HG03175 (cell line): ENCODE results near the gene MATN4.

Experiments
- ATAC-seq: cut with Tn5 transposase; IDR thresholded peaks from one replicate; pipeline ENCODE4 v1.9.1; 2021; ENCODE audit warnings: mild to moderate bottlenecking, moderate library complexity; ENCODE audit not compliant: unreplicated experiment

MATN4 gene

DNA sequence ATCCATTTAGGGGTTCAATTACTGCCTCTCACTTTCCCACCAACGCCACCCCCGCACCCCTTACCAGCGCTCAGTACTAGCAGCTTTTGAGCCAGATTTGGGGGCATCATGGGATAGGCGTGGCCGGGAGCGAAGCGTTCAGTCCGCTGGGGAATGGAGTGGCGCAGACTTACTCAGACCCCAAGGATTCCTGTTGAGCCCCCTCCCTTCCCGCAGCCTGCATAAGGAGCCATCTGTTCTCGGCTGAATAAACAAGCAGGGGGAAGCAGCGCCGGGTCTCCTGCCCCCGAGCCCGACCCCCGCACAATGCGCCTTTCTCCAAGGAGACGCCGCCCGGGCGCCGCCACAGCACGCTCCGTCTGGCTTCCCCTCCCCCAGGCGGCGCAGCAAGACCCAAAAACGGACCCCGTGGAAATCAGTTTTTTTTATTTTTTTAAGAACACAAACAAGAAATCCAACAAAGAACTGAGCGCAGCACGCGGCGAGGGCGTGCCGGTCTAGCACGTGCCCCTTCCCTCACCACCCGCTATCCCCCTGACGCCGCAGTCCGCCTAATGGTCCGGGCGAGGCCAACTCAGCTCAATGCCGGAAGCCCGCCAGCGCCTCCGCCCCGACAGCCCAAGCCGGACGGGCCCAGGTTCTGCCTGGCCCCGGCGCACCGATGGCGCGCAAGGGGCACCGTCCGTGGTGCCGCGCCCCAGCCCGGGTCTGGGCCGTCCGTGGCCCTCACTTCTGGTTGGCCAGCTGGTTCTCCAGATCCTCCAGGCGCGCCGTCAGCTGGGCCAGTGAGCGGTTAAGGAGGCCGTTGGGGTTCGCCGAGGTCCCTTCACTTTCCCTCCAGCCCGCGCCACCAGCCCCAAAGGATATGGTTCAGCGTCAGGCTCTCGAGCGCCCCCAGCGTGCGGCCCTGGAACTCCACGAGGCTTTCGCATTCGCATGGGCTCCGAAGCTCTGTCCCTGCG is 14.8 kb downstream of the MATN4 start:
- peak; percentile 62 for ATAC-seq

DNA sequence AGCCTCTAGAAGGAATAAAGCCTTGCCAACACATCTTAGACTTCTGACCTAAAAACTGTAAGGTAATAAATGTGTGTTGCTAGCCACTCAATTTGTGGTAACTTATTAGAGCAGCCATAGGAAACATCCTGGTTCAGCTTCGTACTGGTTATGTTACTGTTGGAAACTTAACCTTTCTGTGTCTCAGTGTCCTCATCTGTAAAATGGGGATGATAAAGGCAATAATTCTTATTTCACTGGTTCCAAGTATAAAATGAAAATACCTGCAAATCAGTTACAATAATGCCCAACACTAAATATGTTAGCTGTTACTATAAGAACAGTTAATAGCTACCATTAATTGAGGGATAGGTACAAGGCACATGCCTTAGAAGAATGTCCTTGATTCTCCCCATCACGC is 15.8 kb downstream of the MATN4 start:
- no peak for ATAC-seq

- ATAC-seq: no peak
Observed at GRCh38 chr20:45291526-45291925, 16.6 kb downstream of the MATN4 start.

DNA sequence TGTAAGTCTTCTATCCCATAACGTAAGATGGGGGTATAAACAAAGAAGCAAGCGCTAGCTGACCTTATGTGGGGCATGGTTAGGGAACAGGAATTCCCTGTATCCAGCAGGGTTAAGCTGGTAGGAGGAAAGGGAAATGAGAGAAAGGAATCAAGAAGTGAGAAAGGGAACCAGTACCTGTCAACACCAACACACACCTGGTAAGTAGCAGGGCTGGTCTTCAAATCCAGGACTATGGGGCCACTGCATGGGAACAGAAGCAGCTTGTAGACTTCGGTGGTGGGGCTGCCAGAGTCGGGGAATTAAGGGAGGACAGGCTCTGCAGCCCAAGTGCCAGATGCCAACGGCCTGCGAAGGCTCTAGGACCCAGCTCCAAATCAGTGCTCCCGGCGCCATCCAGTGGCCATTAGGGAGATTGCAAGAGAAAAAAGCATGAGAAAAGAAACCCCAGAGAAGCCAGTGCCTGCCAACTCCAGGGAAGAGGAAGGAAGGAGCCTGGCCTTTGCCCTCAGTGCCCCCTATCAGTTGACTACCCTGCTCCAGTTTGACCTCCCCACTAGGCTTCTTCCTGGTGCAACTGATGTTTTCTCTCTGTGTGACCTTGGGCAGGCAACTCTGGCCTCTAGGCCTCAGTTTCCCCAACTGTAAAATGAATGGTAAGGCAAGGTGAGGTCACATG is 17.3 kb downstream of the MATN4 start:
- ATAC-seq: peak; percentile 50

DNA sequence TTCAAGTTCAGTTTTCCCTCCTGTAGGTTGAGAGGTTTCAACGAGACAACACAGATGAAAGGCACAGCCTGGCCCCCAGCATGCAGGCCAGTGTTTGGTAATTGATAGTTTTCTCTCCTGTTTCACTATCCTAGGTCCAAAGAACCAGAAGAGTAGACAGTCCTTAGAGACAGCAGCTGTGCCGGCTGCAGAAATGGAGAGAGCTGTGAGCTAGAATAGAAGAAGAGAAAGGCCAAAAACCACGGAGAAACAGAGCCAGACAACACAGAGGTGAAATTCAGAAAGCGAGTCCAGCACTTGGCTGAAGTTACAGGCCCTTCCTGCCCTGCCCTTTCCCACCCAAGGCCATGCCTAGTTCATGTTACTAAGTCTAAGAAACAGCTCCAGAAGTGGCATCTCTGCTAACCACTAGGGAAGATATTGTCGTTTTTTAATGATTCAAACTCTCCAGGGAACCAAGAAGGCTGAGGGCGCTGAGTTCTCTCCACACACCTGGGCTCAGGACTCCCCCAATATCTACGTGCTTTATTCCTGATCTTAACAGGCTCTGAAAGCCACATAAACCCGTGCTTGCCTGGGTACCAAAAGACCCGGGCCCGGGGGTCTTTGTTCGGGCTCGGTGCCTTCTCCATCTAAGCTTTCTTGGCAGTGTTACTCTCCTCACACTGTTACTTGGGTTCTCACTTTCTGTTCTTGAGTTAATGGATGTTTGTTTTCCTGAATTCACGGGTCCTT is 18.0 kb downstream of the MATN4 start:
- ATAC-seq: no peak

DNA sequence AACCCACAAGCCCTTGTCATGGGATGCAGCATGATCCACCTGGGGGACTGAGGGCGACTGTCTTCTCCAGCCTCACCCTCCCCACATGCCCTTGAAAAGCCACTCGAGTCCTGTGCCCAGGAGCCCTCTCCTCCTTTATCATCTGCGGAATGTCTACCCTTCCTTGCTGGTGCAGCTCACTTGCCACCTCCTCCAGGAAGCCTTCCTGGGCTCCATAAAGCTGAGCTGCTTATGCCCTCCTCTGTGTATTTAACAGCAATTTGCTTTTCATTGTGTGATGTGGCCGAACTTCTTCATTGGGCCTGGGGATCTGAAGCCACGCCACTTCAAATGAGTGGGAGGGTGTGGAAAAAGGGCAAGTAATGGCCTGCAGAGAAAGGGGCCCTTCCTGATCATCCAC is 19.2 kb downstream of the MATN4 start:
- no peak for ATAC-seq

- ATAC-seq: no peak
Observed at GRCh38 chr20:45288376-45288775, 19.7 kb downstream of the MATN4 start.

GRCh38 chr20:45283551-45284057 is 24.5 kb downstream of the MATN4 start:
- ATAC-seq: no peak

- no peak for ATAC-seq
Observed at GRCh38 chr20:45282700-45283550, 25.2 kb downstream of the MATN4 start.

GRCh38 chr20:45279992-45280391 is 28.1 kb downstream of the MATN4 start:
- ATAC-seq: no peak

DNA sequence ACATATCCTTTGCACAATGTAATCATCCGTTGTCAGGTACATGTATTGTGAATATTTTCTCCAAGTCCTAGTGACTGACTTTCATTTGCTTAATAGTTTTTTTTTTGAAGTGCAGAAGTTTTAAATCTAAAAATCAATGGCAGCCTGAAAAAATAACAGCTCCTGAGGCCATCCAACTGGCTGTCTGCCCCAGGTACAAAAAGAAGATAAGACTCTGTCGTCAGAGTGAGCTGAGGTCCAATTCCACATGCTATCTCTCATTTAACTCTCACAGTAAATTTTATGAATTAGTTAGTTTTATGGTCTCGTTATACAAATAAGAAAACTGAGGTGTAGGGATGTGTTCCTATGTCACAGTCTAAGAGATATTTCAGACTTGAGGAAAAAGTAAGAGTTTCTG is 32.8 kb downstream of the MATN4 start:
- no peak for ATAC-seq

DNA sequence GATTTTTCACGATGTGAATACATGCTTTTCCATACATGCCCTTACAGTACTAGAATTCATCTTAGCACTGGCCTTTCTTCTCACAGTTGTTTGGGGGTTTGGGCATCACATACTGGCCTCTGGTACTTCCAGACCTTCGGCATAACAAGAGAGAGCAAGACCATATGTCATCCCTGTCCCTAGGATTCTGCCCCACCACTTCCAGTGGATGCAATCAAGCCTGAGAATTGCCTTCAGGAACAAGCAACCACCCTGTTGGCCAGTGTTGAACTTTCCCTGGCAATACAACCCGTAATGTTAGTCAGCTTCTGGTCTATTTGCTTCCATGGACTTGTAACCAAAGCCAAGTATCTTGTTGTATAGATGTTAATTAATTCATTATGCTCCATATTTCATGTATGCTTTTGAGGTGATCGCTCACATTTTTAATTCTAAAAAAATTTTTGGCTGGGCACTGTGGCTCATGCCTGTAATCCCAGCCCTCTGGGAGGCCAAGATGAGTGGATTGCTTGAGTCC is 38.3 kb downstream of the MATN4 start:
- no peak for ATAC-seq

DNA sequence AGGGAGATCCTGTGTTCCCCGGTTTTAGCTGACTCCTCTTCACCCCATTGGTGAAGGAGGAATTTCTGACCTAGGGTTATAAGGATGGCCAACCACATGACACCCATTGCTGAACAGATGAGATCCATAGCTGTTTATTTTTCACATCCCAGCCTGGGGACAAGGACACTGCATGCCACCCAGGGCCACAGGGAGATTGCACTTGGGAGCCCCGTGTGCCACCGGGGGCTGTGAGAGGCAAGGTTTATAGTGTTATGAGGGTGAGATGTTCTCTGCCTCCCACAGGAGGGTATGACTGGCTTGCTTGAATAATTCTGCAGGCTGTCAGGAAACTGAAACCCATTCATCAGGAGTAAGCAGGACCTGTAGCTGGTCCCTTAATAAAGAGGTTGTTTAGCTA is 39.0 kb downstream of the MATN4 start:
- no peak for ATAC-seq

GRCh38 chr20:45268531-45268930 is 39.6 kb downstream of the MATN4 start:
- ATAC-seq: no peak

DNA sequence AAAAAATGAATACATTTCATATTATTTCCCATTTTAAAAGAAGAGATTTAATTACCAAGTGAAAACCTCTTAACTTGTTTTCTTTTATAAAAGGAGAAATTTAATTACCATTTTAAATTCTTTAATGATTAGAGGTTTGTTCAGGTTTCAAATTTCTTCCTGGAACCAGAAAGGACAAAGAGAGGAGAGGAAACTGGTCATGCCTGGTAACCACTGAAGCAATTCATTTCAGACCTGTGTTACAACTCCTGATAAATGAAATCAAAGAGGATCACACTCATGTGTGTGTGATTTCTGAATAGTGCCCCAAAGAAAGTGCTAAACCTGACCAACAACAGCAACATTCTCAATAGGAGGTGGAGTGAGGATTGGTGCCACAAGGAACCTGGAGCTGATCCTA is 41.1 kb downstream of the MATN4 start:
- ATAC-seq: no peak

GRCh38 chr20:45263556-45264266 is 44.4 kb downstream of the MATN4 start:
- ATAC-seq: no peak

GRCh38 chr20:45258664-45259063 is 49.4 kb downstream of the MATN4 start:
- ATAC-seq: no peak

- no peak for ATAC-seq
Observed at GRCh38 chr20:45258259-45258658, 49.8 kb downstream of the MATN4 start.

GRCh38 chr20:45257711-45258110 is 50.4 kb downstream of the MATN4 start:
- ATAC-seq: no peak

DNA sequence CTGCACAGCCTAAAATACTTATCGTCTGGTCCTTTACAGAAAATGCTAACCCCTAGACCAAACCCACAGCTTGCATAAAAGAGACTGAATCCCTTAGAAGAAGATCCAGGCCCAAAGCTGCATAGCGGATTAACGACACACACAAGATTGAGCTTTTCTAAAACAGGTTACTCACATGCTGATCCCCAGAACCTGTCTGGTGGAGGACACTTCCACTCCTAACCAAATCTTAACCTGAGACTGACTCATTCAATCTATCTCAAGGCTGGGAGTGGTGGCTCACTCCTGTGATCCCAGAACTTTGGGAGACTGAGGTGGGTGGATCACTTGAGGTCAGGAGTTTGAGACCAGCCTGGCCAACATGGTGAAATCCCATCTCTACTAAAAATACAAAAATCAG is 50.9 kb downstream of the MATN4 start:
- ATAC-seq: no peak
